Measurements from ENCODE around the gene FRMPD4.

The FRMPD4 gene

DNA sequence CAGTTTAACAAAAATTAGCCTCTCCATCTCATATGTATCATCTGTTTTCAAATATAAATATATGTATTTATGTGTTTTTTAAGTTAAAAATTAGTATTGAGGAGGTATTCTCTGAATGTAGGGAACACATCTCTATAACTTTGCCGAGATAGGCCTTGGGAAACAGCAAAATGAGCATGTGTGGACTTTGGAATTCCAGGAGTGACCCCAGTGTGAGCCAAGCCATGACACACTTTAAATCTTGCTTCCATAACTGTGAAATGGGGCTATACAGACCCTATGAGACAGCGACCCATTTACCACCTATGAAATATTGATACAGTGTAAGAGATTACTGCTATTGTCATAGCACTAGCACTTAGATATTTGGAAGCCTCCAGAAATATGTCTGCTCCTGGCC, 58.8 kb downstream of the FRMPD4 start:
- ChIA-PET POLR2A (ENCODE audit: low non-redundant PET) (no interaction called here), CTCF (no interaction called here)
- TF ChIP-seq, protein P1, sequence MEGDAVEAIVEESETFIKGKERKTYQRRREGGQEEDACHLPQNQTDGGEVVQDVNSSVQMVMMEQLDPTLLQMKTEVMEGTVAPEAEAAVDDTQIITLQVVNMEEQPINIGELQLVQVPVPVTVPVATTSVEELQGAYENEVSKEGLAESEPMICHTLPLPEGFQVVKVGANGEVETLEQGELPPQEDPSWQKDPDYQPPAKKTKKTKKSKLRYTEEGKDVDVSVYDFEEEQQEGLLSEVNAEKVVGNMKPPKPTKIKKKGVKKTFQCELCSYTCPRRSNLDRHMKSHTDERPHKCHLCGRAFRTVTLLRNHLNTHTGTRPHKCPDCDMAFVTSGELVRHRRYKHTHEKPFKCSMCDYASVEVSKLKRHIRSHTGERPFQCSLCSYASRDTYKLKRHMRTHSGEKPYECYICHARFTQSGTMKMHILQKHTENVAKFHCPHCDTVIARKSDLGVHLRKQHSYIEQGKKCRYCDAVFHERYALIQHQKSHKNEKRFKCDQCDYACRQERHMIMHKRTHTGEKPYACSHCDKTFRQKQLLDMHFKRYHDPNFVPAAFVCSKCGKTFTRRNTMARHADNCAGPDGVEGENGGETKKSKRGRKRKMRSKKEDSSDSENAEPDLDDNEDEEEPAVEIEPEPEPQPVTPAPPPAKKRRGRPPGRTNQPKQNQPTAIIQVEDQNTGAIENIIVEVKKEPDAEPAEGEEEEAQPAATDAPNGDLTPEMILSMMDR (conservative IDR thresholded peaks at IDR 0.05; ENCODE audit: low read depth), result no peak
- no peak for DNase-seq (ENCODE audit: low spot score)
- H3K27ac ChIP-seq, result no peak overlapping the region

DNA sequence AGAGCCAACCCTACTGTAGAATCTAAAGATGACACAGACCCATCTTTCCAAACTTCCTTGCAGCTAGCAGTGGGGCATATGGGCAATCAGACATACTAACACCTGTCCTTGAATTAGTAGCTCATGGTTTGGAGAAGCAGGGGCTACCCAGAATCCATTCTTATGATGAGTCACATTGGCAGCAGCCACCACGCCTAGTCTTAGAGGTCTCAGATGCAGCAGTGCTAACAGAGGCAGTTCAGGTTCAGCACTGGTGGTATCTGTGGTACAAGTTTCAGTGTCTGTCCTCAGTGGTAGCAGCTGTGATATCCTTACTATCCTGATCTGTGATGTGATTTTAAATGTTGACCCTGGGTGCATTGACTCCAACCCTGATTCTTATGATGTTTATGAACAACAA, 68.1 kb downstream of the FRMPD4 start:
- POLR2A ChIA-PET (ENCODE audit: low non-redundant PET), result no interaction called here
- DNase-seq (ENCODE audit: low spot score), result peak; percentile 0
- H3K27ac ChIP-seq, result no peak overlapping the region
- TF ChIP-seq, protein P1 (conservative IDR thresholded peaks at IDR 0.05; ENCODE audit: low read depth), result no peak
- CTCF ChIA-PET, result no interaction called here

- DNase-seq (ENCODE audit: low spot score), result peak; percentile 20
- H3K27ac ChIP-seq, result no peak overlapping the region
- ChIA-PET POLR2A (ENCODE audit: low non-redundant PET) (no interaction called here), CTCF (no interaction called here)
- TF ChIP-seq, protein P1 (conservative IDR thresholded peaks at IDR 0.05; ENCODE audit: low read depth), result no peak
Measured at GRCh38 chrX:12210196-12210815, 72.0 kb downstream of the FRMPD4 start.

DNA sequence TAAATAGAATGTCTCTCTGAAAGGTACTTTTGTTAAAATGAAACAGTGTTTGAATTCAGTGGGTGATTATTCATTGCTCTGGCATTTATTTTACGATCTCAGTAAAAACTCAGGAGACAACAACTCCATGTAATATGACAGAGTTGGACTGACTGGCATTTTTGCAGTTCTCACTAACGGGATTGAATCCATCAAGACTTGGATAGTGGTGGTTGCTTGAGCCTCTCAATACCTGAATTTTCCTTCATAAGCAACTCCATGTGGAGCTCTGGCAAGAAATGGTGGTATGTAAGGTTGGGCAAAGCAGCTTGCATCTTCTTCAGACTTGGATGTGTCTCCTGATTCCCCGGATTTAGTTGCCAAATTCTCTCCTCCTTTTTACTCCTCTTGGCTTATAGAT, 72.7 kb downstream of the FRMPD4 start:
- ChIA-PET CTCF (no interaction called here), POLR2A (ENCODE audit: low non-redundant PET) (no interaction called here)
- TF ChIP-seq, protein P1 (conservative IDR thresholded peaks at IDR 0.05; ENCODE audit: low read depth), result no peak
- peak; percentile 18 for DNase-seq (ENCODE audit: low spot score)
- H3K27ac ChIP-seq, result no peak overlapping the region

DNA sequence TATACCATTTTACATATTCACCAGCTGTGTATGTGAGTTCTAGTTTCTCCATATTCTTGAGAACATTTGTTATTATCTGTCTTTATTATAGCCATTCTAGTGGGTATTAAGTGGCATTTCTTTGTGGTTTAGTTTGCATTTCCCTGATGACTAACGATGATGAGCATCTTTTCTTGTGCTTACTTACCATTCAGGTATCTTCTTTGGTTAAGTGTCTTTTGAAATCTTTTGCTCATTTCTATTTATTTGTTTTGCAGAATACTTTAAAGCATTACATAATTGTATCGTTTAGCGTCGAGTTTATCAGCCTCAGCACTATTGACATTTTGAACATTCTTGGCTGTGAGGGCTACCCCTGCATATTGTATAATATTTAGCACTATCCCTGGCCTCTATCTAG, 85.4 kb downstream of the FRMPD4 start:
- DNase-seq (ENCODE audit: low spot score), result peak; percentile 1

DNA sequence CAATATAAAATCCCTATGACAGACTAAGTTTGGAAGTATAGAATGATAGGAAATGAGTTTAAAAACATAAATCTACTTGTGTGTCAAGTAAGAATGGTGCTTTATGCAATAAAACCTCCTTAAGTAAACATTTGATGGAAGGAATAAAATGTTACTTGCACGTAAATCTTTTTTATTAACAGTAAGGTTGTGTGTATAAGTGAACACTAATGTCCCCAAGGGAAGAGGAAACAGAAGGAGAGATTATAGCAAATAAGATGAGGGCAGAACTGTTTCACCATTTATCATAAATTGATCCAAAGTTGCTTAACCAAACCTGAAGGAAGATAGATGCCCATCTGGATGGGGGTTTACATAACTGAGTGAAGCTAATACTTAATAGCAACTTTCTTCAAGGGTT, 86.8 kb downstream of the FRMPD4 start:
- TF ChIP-seq, protein P1 (conservative IDR thresholded peaks at IDR 0.05; ENCODE audit: low read depth), result no peak
- CTCF ChIA-PET, result no interaction called here
- POLR2A ChIA-PET (ENCODE audit: low non-redundant PET), result no interaction called here
- no peak overlapping the region for H3K27ac ChIP-seq
- DNase-seq (ENCODE audit: low spot score), result no peak

More for the DNA sequence above, 85.4 kb downstream of the FRMPD4 start:
- TF ChIP-seq, protein P1 (conservative IDR thresholded peaks at IDR 0.05; ENCODE audit: low read depth), result no peak
- no peak overlapping the region for H3K27ac ChIP-seq
- ChIA-PET POLR2A (ENCODE audit: low non-redundant PET) (no interaction called here), CTCF (no interaction called here)

Data from RWPE1 (cell line).